Measurements from ENCODE around the gene TOMM7.

The TOMM7 gene

GRCh38 chr7:22812353-22812752 lies 10.3 kb downstream of the TOMM7 start:
- in situ Hi-C loops (cut with HindIII; ENCODE audit: low sequenced_read_pairs) = no loop called here
- TF ChIP-seq CTCF (IDR thresholded peaks at IDR 0.05; ENCODE audit: low read depth, low read length, missing control alignments) = no peak
- no peak overlapping the region for H3K4me3 ChIP-seq (ENCODE audit: low read depth, low read length)
- no peak for DNase-seq (ENCODE audit: low read depth)

GRCh38 chr7:22811746-22812280 lies 10.8 kb downstream of the TOMM7 start:
- no peak for DNase-seq (ENCODE audit: low read depth)
- in situ Hi-C loops (cut with HindIII; ENCODE audit: low sequenced_read_pairs) = no loop called here
- no peak for TF ChIP-seq CTCF (IDR thresholded peaks at IDR 0.05; ENCODE audit: low read depth, low read length, missing control alignments)
- no peak overlapping the region for H3K4me3 ChIP-seq (ENCODE audit: low read depth, low read length)

GRCh38 chr7:22810843-22811242 lies 11.8 kb downstream of the TOMM7 start:
- no peak overlapping the region for H3K4me3 ChIP-seq (ENCODE audit: low read depth, low read length)
- in situ Hi-C loops (cut with HindIII; ENCODE audit: low sequenced_read_pairs) = no loop called here
- no peak for DNase-seq (ENCODE audit: low read depth)
- TF ChIP-seq CTCF (IDR thresholded peaks at IDR 0.05; ENCODE audit: low read depth, low read length, missing control alignments) = no peak

GRCh38 chr7:22809902-22810642 lies 12.6 kb downstream of the TOMM7 start:
- H3K4me3 ChIP-seq (ENCODE audit: low read depth, low read length) = no peak overlapping the region
- DNase-seq (ENCODE audit: low read depth) = no peak
- in situ Hi-C loops (cut with HindIII; ENCODE audit: low sequenced_read_pairs) = loop anchor here (10.0 kb wide), 1 partner anchor 55 kb away; no protein-coding TSS in a partner anchor
- TF ChIP-seq CTCF (IDR thresholded peaks at IDR 0.05; ENCODE audit: low read depth, low read length, missing control alignments) = no peak

GRCh38 chr7:22808140-22808539 lies 14.5 kb downstream of the TOMM7 start:
- no peak for TF ChIP-seq CTCF (IDR thresholded peaks at IDR 0.05; ENCODE audit: low read depth, low read length, missing control alignments)
- DNase-seq (ENCODE audit: low read depth) = no peak
- in situ Hi-C loops (cut with HindIII; ENCODE audit: low sequenced_read_pairs) = loop anchor here (10.0 kb wide), 1 partner anchor 53 kb away; no protein-coding TSS in a partner anchor
- H3K4me3 ChIP-seq (ENCODE audit: low read depth, low read length) = no peak overlapping the region

- no peak for DNase-seq (ENCODE audit: low read depth)
- in situ Hi-C loops (cut with HindIII; ENCODE audit: low sequenced_read_pairs) = loop anchor here (10.0 kb wide), 1 partner anchor 52 kb away; no protein-coding TSS in a partner anchor
- H3K4me3 ChIP-seq (ENCODE audit: low read depth, low read length) = no peak overlapping the region
- TF ChIP-seq CTCF (IDR thresholded peaks at IDR 0.05; ENCODE audit: low read depth, low read length, missing control alignments) = no peak
These were observed 15.9 kb downstream of the TOMM7 start for GRCh38 chr7:22806752-22807151.
